Rectal smooth muscle tissue (tissue), 1 donor: Measurements from ENCODE around the gene DHRS12.

ENCODE experiments used
- H3K27ac ChIP-seq: one replicate; pipeline ENCODE4 v1.7.0; 2013; ENCODE audit warnings: low read depth, low read length, inconsistent platforms
- H3K27me3 ChIP-seq: one replicate; pipeline ENCODE4 v1.7.0; 2013; ENCODE audit warnings: low read length; ENCODE audit not compliant: control insufficient read depth, insufficient read depth
- H3K36me3 ChIP-seq: one replicate; pipeline ENCODE4 v1.7.0; 2013; ENCODE audit warnings: low read length; ENCODE audit not compliant: control insufficient read depth, insufficient read depth
- H3K4me1 ChIP-seq: one replicate; pipeline ENCODE4 v1.7.0; 2013; ENCODE audit warnings: low read length; ENCODE audit not compliant: control insufficient read depth, insufficient read depth
- H3K4me3 ChIP-seq: one replicate; pipeline ENCODE4 v1.7.0; 2013; ENCODE audit warnings: low read length
- H3K9ac ChIP-seq: one replicate; pipeline ENCODE4 v1.7.0; 2013; ENCODE audit warnings: low read length

Gene DHRS12

DNA sequence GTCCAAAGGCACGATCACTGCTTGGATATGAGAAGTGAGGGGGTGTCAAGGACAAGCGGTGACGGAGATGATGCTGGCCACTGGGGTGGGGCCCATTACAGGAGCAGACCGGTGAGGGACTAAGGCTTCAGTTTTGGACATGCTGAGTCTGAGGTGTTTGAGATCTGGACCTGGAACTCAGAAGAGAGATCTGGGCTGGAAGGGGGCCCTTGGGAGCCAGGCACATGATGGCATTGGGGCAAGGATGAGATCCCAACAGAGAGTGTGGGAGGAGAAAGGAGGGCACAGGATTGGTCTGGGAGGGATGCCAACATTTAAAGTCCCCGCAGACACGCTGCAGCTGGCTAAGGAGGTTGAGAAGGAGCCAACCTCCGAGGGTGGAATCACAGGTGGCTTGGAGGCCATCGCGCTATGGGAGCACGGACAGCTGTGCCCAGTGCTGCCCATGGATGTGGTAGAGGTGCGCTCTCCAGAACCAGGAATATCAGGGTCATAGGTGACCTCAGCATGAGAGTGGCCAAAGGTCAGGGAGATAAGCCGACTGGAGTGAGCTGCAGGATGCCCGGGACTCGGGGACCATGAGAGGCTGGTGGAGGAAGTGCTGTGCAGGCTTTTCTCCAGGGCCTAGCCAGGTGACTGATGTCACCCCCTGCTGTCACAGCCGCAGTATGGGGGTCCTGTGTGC, 21.8 kb downstream of the DHRS12 start:
- peaks cover 7% of the 10 kb centered on the region for H3K4me1 ChIP-seq
- H3K9ac ChIP-seq, result no peak overlapping the region
- no peak overlapping the region for H3K4me3 ChIP-seq
- no peaks in the 10 kb centered on the region for H3K36me3 ChIP-seq
- no peak overlapping the region for H3K27ac ChIP-seq
- H3K27me3 ChIP-seq, result no peaks in the 10 kb centered on the region

DNA sequence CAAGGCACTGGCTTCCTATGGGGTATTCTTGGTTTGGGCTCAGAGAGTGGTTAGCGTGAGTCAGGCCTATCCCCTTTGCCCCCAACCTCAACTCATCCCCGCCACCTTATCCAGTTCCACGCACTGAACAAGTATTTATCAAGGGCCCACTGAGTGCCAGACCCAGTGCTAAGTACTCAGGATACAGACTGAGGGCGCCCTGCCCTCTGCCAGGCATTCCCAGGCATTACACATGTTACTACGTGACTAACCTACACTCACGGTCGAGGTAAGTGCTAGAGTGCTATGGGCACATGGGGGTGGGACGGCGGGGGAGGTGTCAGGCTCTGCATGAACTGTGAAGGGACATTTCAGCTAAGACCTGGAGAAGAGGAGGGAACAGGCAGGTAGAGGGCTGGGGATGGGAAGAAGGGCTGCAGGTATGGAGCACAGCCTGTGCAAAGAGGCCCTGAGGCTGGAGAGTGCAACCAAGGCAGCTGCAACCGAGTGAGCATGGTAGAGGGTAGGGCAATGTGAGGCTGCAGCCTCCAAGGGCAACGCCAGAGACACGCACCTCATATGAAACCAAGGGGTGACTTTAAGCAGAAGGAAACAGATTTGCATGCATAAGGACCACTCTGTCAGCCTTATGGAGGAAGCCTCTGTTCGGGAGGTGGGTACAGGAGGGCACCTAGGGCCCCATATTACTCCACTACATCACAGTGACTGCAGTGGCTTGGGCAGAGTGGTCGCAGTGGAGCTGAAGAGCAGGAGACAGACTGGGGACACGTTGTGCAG, 22.5 kb downstream of the DHRS12 start:
- no peaks in the 10 kb centered on the region for H3K36me3 ChIP-seq
- H3K27ac ChIP-seq, result no peak overlapping the region

DNA sequence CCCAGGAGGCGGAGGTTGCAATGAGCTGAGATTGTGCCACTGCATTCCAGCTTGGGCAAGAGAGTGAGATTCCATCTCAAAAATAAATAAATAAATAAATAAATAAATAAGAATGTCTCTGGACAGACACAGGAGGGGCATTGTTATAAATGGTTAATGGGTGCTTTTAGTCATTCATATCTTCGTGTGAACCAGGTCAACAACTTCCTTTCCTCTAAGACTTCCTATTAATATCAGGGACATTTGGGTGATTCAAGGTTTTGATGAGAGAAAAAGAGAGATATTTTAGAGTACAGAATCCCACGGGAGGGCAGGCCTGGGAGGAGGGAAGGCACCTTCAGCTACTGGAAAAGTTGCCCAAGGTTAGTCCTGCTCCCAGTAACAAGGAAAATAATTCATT, 23.9 kb downstream of the DHRS12 start:
- Histone ChIP-seq H3K27me3 (no peaks in the 10 kb centered on the region), H3K4me3 (no peak overlapping the region), H3K9ac (no peak overlapping the region), H3K4me1 (no peaks in the 10 kb centered on the region), H3K36me3 (no peaks in the 10 kb centered on the region), H3K27ac (no peak overlapping the region)

More for the DNA sequence above, 22.5 kb downstream of the DHRS12 start:
- H3K27me3 ChIP-seq, result no peaks in the 10 kb centered on the region
- no peak overlapping the region for H3K4me3 ChIP-seq
- no peak overlapping the region for H3K9ac ChIP-seq
- H3K4me1 ChIP-seq, result peaks cover 4% of the 10 kb centered on the region

DNA sequence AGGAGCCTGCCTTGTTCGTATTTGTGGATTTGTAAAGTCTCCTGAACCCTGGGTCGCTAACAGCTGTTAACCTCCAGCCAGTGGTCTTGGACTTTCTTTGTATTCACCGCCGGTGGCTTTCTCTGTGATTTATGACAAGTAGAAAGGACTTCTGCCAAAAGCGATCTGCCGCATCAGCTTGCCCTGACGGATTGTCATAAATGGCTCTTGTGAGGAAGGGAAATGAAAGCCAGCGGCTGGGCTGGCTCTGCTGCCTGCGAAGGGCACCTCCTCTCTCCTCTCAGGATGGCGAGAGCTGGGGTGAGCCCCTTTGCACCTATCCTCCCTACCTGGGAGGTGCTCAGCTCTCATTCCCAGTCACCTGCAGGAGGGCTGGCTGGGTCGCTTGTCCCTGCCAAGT, 25.6 kb downstream of the DHRS12 start:
- H3K27ac ChIP-seq, result no peak overlapping the region
- no peak overlapping the region for H3K9ac ChIP-seq

DNA sequence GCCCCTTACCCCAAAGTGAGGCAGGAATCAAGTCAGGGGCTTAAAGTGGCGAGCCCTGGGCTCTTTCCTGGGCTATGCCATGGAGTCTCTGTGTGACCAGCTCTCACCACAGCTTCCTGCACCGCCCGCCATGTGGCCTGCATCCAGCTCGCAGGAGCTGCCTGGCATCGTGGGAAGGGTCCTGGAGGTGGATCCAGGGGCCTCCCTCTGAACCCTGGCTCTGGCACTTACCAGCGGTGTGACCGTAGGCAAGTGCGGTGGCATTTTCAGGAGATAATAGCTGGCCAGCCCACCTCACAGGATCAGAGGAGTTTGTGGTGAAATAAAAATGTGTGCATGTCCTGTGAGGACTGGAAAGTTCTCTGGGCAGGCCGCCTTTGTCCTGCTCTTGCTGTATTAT, 26.0 kb downstream of the DHRS12 start:
- no peak overlapping the region for H3K27ac ChIP-seq
- no peaks in the 10 kb centered on the region for H3K36me3 ChIP-seq

More for the DNA sequence above, 25.6 kb downstream of the DHRS12 start:
- H3K27me3 ChIP-seq, result no peaks in the 10 kb centered on the region
- no peaks in the 10 kb centered on the region for H3K4me1 ChIP-seq
- H3K36me3 ChIP-seq, result no peaks in the 10 kb centered on the region
- no peak overlapping the region for H3K4me3 ChIP-seq

DNA sequence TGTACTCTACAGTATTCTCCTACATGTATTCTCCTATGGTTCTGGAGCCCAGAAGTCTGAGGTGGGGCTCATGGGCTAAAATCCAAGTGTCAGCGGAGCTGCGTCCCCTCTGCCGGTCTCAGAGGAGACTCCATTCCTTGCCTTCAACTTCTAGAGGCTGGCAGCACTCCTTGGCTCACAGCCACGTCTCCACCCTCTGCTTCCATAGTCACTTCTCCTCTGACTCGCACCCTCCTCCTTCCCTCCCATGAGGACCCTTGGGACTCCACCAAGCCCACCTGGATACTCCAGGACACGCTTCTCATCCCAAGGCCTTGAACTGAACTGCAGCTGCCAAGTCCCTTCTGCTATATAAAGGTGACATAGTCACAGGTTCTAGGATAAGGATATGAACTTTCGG, 27.8 kb downstream of the DHRS12 start:
- no peaks in the 10 kb centered on the region for H3K36me3 ChIP-seq
- H3K4me1 ChIP-seq, result no peaks in the 10 kb centered on the region
- H3K27ac ChIP-seq, result no peak overlapping the region
- no peaks in the 10 kb centered on the region for H3K27me3 ChIP-seq
- no peak overlapping the region for H3K9ac ChIP-seq
- no peak overlapping the region for H3K4me3 ChIP-seq

More for the DNA sequence above, 26.0 kb downstream of the DHRS12 start:
- no peaks in the 10 kb centered on the region for H3K27me3 ChIP-seq
- H3K4me3 ChIP-seq, result no peak overlapping the region
- no peak overlapping the region for H3K9ac ChIP-seq
- H3K4me1 ChIP-seq, result no peaks in the 10 kb centered on the region

DNA sequence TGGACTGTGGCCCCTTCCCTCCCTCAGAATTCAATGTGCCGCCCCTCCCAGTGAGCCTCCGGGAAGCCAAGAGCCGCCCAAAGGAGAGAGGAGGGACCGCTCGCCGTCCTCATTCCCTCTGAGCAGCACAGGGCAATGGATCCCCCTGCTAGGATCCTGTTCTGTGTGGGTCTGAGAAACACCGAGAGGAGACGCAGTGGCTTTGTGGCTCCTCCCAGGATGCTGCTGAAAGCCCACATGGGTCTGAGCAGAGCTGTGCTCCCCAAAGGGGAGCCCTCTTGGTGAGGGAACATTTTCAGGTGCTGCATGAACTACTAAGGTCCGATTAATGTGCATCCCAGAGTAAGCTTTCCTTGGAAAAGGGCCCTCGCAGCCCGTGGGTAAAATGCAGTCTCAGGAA, 30.4 kb downstream of the DHRS12 start:
- Histone ChIP-seq H3K9ac (no peak overlapping the region), H3K4me3 (no peak overlapping the region), H3K36me3 (no peaks in the 10 kb centered on the region), H3K27me3 (no peaks in the 10 kb centered on the region), H3K27ac (no peak overlapping the region), H3K4me1 (no peaks in the 10 kb centered on the region)

DNA sequence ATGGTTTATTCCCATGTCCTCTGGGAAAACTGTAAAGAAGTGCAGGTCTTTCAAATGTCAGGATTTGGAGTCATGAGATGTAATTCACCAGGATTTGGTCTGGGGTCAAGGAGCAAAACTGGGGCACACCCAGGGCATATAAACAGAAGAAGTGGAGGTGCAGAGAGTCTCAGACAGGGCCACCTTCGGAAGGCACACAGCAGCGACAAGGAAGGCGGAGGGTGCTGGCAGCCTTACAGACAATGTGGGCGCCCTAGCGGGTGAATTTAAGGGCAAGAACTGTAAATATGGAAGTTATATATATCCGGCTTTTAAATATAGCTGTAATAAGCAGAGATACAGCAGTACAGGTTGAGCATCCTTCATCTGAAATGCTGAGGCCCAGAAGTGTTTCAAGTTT, 31.2 kb downstream of the DHRS12 start:
- no peak overlapping the region for H3K9ac ChIP-seq
- H3K27me3 ChIP-seq, result no peaks in the 10 kb centered on the region
- no peaks in the 10 kb centered on the region for H3K4me1 ChIP-seq
- H3K36me3 ChIP-seq, result no peaks in the 10 kb centered on the region
- no peak overlapping the region for H3K4me3 ChIP-seq
- H3K27ac ChIP-seq, result no peak overlapping the region

DNA sequence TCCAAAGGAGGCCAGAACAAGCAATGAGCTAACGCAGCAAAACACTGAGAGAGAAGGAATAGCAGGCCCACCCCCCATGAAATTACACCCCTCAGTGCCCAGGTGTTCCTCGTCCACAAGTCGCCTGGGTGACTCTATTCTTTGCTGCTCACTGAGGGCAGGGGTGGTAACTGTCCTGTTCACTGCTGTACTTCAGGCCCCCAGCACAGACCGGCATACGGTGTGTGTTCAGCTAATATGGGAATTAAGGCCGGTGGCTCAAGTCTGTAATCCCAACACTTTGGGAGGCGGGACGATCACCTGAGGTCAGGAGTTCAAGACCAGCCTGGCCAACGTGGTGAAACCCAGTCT, 31.9 kb downstream of the DHRS12 start:
- Histone ChIP-seq H3K9ac (no peak overlapping the region), H3K4me1 (no peaks in the 10 kb centered on the region), H3K27ac (no peak overlapping the region), H3K27me3 (no peaks in the 10 kb centered on the region), H3K36me3 (no peaks in the 10 kb centered on the region), H3K4me3 (no peak overlapping the region)

DNA sequence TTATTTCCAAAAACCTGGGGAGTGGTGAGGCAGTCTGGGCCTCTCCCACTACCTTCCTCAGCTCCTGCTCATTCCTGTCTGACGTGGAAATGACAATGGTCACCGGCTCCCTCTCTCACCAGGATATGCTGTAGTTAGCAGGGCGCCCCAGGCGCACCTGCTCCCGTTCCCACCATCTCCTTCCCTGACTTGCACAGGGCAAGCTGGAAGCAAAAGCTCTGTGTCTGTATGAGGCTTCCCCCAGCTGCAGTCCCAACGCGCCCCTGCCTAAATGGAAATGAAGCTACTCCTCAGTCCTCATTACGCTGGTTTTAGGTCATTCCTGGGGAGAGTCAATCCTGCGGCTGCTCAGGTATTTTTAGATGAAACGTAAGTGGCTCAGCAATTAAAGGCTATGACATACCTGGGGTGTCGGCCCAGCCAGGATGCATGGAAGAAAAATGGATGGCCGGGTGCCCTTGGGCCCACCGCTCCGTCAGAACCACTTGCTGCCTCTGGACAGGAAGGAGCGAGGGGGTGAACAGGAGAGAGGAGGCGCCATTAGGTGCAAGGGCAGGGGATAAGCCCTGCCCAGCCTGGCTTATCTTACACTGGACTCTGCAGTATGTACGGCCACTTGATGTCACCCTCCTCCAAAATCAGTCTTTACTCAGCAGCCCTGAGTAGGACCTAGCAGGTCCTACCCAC, 32.4 kb downstream of the DHRS12 start:
- Histone ChIP-seq H3K27ac (no peak overlapping the region), H3K4me1 (no peaks in the 10 kb centered on the region), H3K36me3 (no peaks in the 10 kb centered on the region), H3K4me3 (no peak overlapping the region), H3K27me3 (no peaks in the 10 kb centered on the region), H3K9ac (no peak overlapping the region)

DNA sequence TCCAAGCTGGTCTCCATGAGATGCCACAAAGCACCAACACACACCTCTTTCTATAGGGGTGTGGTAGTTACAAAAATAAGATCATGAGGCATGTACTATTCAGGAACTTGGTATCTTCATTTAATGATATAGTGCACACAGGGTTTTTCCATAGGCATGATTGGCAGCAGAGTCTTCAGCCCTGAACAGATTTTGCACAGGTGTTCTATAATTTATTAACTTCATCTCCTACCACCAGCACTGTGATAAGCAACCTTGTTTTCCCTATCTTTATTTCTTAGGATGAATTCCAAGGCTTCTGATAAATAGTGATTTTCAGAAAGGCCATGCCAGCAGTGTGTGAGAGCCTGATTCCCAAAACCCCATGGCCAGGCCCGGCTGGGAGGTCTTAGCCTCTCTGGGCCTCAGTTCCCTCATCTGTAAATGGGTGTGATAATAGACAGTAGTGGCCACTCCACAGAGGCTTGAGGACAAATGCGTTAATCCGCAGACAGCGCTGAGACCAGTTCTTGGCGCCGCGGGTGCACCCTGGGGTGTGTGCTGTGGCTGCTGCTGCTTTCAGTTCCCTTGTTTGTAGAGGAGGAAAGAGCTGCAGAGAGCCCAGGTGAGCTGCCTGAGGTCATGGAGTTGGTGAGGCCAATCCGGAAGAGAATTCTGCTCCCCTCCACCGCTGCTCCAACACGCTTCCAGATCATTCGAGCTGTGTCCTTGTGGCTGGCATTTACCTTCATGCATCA, 33.1 kb downstream of the DHRS12 start:
- H3K4me1 ChIP-seq, result no peaks in the 10 kb centered on the region
- no peak overlapping the region for H3K27ac ChIP-seq
- H3K27me3 ChIP-seq, result no peaks in the 10 kb centered on the region
- H3K36me3 ChIP-seq, result no peaks in the 10 kb centered on the region
- no peak overlapping the region for H3K9ac ChIP-seq
- H3K4me3 ChIP-seq, result no peak overlapping the region

DNA sequence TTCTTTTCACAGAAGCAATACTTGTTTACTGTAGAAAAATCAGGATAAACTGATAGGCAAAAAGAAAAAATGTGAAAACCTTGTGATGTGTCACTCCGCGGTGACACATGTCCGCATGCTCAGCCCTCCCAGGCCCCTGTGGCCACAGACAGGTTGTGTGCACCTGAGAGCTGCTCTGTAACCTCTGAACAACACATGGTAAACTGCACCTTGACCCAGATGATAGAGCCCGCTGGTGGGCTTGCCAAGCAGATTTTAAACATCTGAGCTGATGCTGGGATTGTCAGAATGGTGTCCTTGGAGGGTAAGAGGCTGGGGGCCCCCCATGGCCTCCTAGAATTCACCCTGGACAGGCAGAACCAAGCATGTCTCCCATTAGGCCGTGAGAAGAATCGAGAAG, 33.8 kb downstream of the DHRS12 start:
- no peak overlapping the region for H3K27ac ChIP-seq
- no peaks in the 10 kb centered on the region for H3K4me1 ChIP-seq
- H3K4me3 ChIP-seq, result no peak overlapping the region
- H3K36me3 ChIP-seq, result no peaks in the 10 kb centered on the region
- no peaks in the 10 kb centered on the region for H3K27me3 ChIP-seq
- H3K9ac ChIP-seq, result no peak overlapping the region
